HCT116 (cell line): ENCODE results near the gene RPTOR. TPM values are rescaled to one million over a fixed set of nuclear protein-coding genes. Genes with fewer than 3 reads are reported as not detected.

Experiments
- ATAC-seq: fragments of 200-7000 bp; cut with Tn5 transposase; 2 replicates; pipeline ENCODE4 v1.9.1; 2020; ENCODE audit warnings: mild to moderate bottlenecking, moderate library complexity
- BruUV-seq: library from RNA; stranded (reverse); fragments of 400-500 nt; replicated peaks from 2 replicates; lab custom pipeline; 2021; lab: Mats Ljungman, UMichigan
- CTCF ChIA-PET: fragments of 300-600 bp; sonication (Branson Sonifier 250); formaldehyde crosslinking; loops from one replicate; lab custom pipeline; 2021; ENCODE audit warnings: antibody characterized with exemption; lab: Charles Lee
- POLR2A ChIA-PET: fragments of 300-600, 350-600 bp; sonication (Branson Sonifier 250); formaldehyde crosslinking; loops from one replicate; lab custom pipeline; 2021; ENCODE audit warnings: antibody characterized with exemption; lab: Charles Lee
- RAD21 ChIA-PET, 2 experiments: fragments of 300-600 bp; sonication (Branson Sonifier 250); formaldehyde crosslinking; loops; one replicate each; lab custom pipeline; 2023; ENCODE audit warnings: low total read pairs in 2 of 2; ENCODE audit not compliant: uncharacterized antibody in 2 of 2, unreplicated experiment in 2 of 2, low non-redundant PET in 1 of 2; lab: Charles Lee
- DNase-seq: peaks from one replicate; pipeline ENCODE4 v3.0.0-alpha.2; 2010; ENCODE audit warnings: low read depth, low spot score
- H2AFZ ChIP-seq: fragments of 200-600 bp; shearing (Covaris generic), sonication (generic); 2 replicates; pipeline ENCODE4 v1.6.1; 2017; ENCODE audit warnings: low read depth, mixed run types, mixed read lengths, antibody characterized with exemption, low read length; ENCODE audit not compliant: poor library complexity, severe bottlenecking
- H3K27ac ChIP-seq: 2 replicates; pipeline ENCODE4 v1.5.1; 2012; ENCODE audit warnings: low read depth, low read length
- H3K27me3 ChIP-seq: fragments of 200-600 bp; sonication (generic); 2 replicates; pipeline ENCODE4 v1.6.1; 2016; ENCODE audit warnings: mixed run types, low read length, mixed read lengths; ENCODE audit not compliant: insufficient read depth
- H3K36me3 ChIP-seq, 2 experiments: fragments of 200-500 bp in 1 of 2; fragments of 200-600 bp in 1 of 2; sonication (Bioruptor generic) in 1 of 2; sonication (generic) in 1 of 2; 2 replicates each; pipeline versions ENCODE4 v1.5.1 to v1.6.1; 2014 to 2016; ENCODE audit warnings: low read length in 2 of 2, inconsistent platforms in 1 of 2, mixed read lengths in 1 of 2, mixed run types in 1 of 2; ENCODE audit not compliant: insufficient read depth in 2 of 2, control insufficient read depth in 1 of 2
- H3K4me1 ChIP-seq, 2 experiments: fragments of 200-600 bp in 1 of 2; sonication (generic) in 1 of 2; 2 replicates each; pipeline versions ENCODE4 v1.5.1 to v1.6.1; 2012 to 2017; ENCODE audit warnings: low read length in 2 of 2, inconsistent platforms in 1 of 2, mild to moderate bottlenecking in 1 of 2, mixed read lengths in 1 of 2, mixed run types in 1 of 2, moderate library complexity in 1 of 2; ENCODE audit not compliant: insufficient read depth in 2 of 2, control insufficient read depth in 1 of 2
- H3K4me2 ChIP-seq: fragments of 200-600 bp; sonication (generic); 2 replicates; pipeline ENCODE4 v1.6.1; 2017; ENCODE audit warnings: mixed run types, low read length, mixed read lengths
- H3K4me3 ChIP-seq, 2 experiments: fragments of 200-600 bp in 1 of 2; sonication (generic) in 1 of 2; replicated peaks in 1 of 2; 2 replicates each; pipeline ENCODE4 v1.5.1; 2011 to 2016; ENCODE audit warnings: low read length in 2 of 2, control low read depth in 1 of 2, low read depth in 1 of 2, mild to moderate bottlenecking in 1 of 2, mixed read lengths in 1 of 2, mixed run types in 1 of 2
- H3K79me2 ChIP-seq: fragments of 200-600 bp; sonication (generic); 2 replicates; pipeline ENCODE4 v1.6.1; 2017; ENCODE audit warnings: mild to moderate bottlenecking, mixed run types, low read length, moderate library complexity, mixed read lengths; ENCODE audit not compliant: insufficient read depth
- H3K9ac ChIP-seq: fragments of 200-600 bp; sonication (generic); 2 replicates; pipeline ENCODE4 v1.6.1; 2016; ENCODE audit warnings: low read length, mixed read lengths
- H3K9me2 ChIP-seq: fragments of 200-600 bp; sonication (generic), shearing (Covaris generic); 2 replicates; pipeline ENCODE4 v1.6.1; 2017; ENCODE audit warnings: mixed run types, mild to moderate bottlenecking, moderate library complexity; ENCODE audit not compliant: insufficient read depth
- H3K9me3 ChIP-seq, 2 experiments: fragments of 200-500 bp in 1 of 2; fragments of 200-600 bp in 1 of 2; sonication (Bioruptor generic) in 1 of 2; sonication (generic) in 1 of 2; 2 replicates each; pipeline ENCODE4 v1.6.1; 2014 to 2017; ENCODE audit warnings: low read length in 2 of 2, mixed read lengths in 2 of 2, inconsistent platforms in 1 of 2, low read depth in 1 of 2, mild to moderate bottlenecking in 1 of 2, mixed run types in 1 of 2, moderate library complexity in 1 of 2; ENCODE audit not compliant: control insufficient read depth in 1 of 2, insufficient read depth in 1 of 2
- H4K20me1 ChIP-seq: fragments of 200-600 bp; sonication (generic), shearing (Covaris generic); 2 replicates; pipeline ENCODE4 v1.6.1; 2017; ENCODE audit warnings: mixed run types, mild to moderate bottlenecking, moderate library complexity; ENCODE audit not compliant: insufficient read depth
- JUND ChIP-seq: IDR thresholded peaks from 2 replicates; pipeline ENCODE4 v1.6.1; 2012
- RAD21 ChIP-seq: IDR thresholded peaks from 2 replicates; pipeline ENCODE4 v1.6.1; 2012; ENCODE audit warnings: low read depth, mild to moderate bottlenecking
- SRF ChIP-seq: IDR thresholded peaks from 2 replicates; pipeline ENCODE4 v1.6.1; 2012; ENCODE audit warnings: low read depth
- TCF7L2 ChIP-seq: IDR thresholded peaks from 2 replicates; pipeline ENCODE4 v1.7.0; 2011; ENCODE audit warnings: borderline replicate concordance, inconsistent platforms; ENCODE audit not compliant: insufficient read depth, insufficient read length; ENCODE audit errors: extremely low read depth
- intact Hi-C: fragments of 100-400 bp; cut with micrococcal nuclease; formaldehyde crosslinking; loops from 2 replicates; pipeline ENCODE4 v1.10.0; 2022
- total RNA-seq: library from RNA; stranded (reverse); gene quantifications from one replicate; pipeline ENCODE4 v1.2.1, GENCODE V29; 2021; ENCODE audit not compliant: unreplicated experiment
- TF ChIP-seq, protein P1 (sequence below), 3 experiments: fragments of 200-600 bp in 1 of 3; sonication (generic) in 1 of 3; IDR thresholded peaks in 2 of 3; conservative IDR thresholded peaks in 1 of 3; 2 replicates each; pipeline ENCODE4 v1.5.1; 2012 to 2017; ENCODE audit warnings: low read depth in 2 of 3, low read length in 2 of 3, antibody characterized with exemption in 1 of 3, borderline replicate concordance in 1 of 3, control low read depth in 1 of 3, mild to moderate bottlenecking in 1 of 3, mixed read lengths in 1 of 3, mixed run types in 1 of 3, moderate library complexity in 1 of 3; ENCODE audit not compliant: insufficient read depth in 1 of 3

RPTOR gene
- total RNA-seq, 1 experiment from 2014 or later: 69.5 TPM

DNA sequence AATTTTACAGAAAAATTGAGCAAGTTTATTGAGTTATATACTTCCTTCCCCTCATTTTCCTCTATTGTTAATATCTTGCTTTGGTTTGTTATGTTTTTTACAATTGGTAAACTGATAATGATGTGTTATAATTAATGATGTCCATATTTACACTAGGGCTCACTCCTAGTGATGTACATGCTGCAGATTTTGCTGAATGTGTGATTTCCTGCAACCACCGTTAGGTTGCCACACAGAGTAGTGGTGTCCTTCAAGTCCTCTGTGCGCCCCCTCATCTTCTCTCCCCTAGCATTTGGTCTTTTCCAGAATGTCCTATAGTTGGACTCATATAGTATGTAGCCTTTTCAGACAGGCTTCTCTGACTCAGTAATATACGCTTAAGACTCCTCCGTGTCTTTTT, 167.5 kb downstream of the RPTOR start:
- no peaks in the 10 kb centered on the region for H3K27me3 ChIP-seq
- H3K9ac ChIP-seq: no peak overlapping the region
- H3K4me1 ChIP-seq: no peaks in the 10 kb centered on the region
- no peak overlapping the region for H3K27ac ChIP-seq
- H3K79me2 ChIP-seq: peaks cover 57% of the 10 kb centered on the region
- no peaks in the 10 kb centered on the region; the same call in 1 of the 2 replicates for H4K20me1 ChIP-seq
- DNase-seq (no peak), ATAC-seq (no peak)
- no peaks in the 10 kb centered on the region for H3K9me3 ChIP-seq
- H3K9me2 ChIP-seq: no peaks in the 10 kb centered on the region
- POLR2A ChIA-PET: no interaction called here
- no peak overlapping the region for H3K4me3 ChIP-seq
- no peak overlapping the region for H2AFZ ChIP-seq
- TF ChIP-seq, protein P1, sequence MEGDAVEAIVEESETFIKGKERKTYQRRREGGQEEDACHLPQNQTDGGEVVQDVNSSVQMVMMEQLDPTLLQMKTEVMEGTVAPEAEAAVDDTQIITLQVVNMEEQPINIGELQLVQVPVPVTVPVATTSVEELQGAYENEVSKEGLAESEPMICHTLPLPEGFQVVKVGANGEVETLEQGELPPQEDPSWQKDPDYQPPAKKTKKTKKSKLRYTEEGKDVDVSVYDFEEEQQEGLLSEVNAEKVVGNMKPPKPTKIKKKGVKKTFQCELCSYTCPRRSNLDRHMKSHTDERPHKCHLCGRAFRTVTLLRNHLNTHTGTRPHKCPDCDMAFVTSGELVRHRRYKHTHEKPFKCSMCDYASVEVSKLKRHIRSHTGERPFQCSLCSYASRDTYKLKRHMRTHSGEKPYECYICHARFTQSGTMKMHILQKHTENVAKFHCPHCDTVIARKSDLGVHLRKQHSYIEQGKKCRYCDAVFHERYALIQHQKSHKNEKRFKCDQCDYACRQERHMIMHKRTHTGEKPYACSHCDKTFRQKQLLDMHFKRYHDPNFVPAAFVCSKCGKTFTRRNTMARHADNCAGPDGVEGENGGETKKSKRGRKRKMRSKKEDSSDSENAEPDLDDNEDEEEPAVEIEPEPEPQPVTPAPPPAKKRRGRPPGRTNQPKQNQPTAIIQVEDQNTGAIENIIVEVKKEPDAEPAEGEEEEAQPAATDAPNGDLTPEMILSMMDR (IDR thresholded peaks at IDR 0.05 in 2 of 3, conservative IDR thresholded peaks at IDR 0.05 in 1 of 3; ENCODE audit: borderline replicate concordance in 1 of 3, insufficient read depth in 1 of 3, low read depth in 2 of 3, low read length in 2 of 3): no peak
- TF ChIP-seq SRF: no peak
- no TSS peak for BruUV-seq
- CTCF ChIA-PET: no interaction called here
- H3K4me2 ChIP-seq: no peak overlapping the region
- intact Hi-C loops: no loop called here
- no peaks in the 10 kb centered on the region; a peak in 1 of 4 replicates for H3K36me3 ChIP-seq
- RAD21 ChIA-PET: no interaction called here

DNA sequence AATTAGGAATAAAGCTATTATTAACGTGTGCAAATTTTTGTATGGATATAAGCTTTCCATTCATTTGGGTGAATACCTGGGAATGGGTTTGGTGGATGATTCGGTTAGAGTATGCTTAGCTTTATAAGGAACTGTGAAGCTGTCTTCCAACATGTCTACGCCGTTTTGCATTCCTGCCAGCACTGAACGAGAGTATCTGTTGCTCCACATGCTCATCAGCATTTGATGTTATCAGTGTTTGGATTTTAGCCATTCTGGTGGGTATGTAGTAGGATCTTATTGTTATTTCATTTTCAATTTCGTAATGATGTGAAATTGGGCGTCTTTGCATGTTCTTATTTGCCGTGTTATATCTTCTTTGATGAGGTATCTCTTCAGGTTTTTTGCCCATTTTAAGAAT, 168.0 kb downstream of the RPTOR start:
- no peak overlapping the region for H2AFZ ChIP-seq
- peaks cover 62% of the 10 kb centered on the region for H3K79me2 ChIP-seq
- ChIA-PET CTCF (no interaction called here), RAD21 (no interaction called here), POLR2A (no interaction called here)
- H3K4me3 ChIP-seq: no peak overlapping the region
- no peak for DNase-seq
- no peaks in the 10 kb centered on the region for H3K27me3 ChIP-seq
- H3K4me2 ChIP-seq: no peak overlapping the region
- no peaks in the 10 kb centered on the region for H3K9me3 ChIP-seq
- BruUV-seq: no TSS peak
- H3K36me3 ChIP-seq: no peaks in the 10 kb centered on the region; a peak in 1 of 4 replicates
- no peak overlapping the region for H3K9ac ChIP-seq
- H3K27ac ChIP-seq: no peak overlapping the region
- intact Hi-C loops: no loop called here
- ATAC-seq: no peak
- H3K9me2 ChIP-seq: no peaks in the 10 kb centered on the region
- TF ChIP-seq RAD21 (no peak), TCF7L2 (no peak), JUND (no peak)
- H3K4me1 ChIP-seq: no peaks in the 10 kb centered on the region
- no peaks in the 10 kb centered on the region; the same call in 1 of the 2 replicates for H4K20me1 ChIP-seq
